WTC11 (cell line): ENCODE data around the gene ETNK2. TPM values are rescaled to one million over a fixed set of nuclear protein-coding genes. Genes with fewer than 3 reads are reported as not detected.
A peak's percentile ranks its signal among the peaks of the same experiment; 100 is the strongest.

ENCODE experiments used
- ATAC-seq: fragments of 200-7000 bp; cut with Tn5 transposase; 2 replicates; pipeline ENCODE4 v1.10.0; 2021; ENCODE audit warnings: mild to moderate bottlenecking, moderate library complexity
- CTCF ChIA-PET: fragments of 300-600 bp; sonication (Branson Sonifier 250); formaldehyde crosslinking; loops from one replicate; lab custom pipeline; 2021; ENCODE audit warnings: antibody characterized with exemption; lab: Charles Lee
- POLR2A ChIA-PET: fragments of 350-600 bp; sonication (Branson Sonifier 250); formaldehyde crosslinking; loops from one replicate; lab custom pipeline; 2021; ENCODE audit warnings: antibody characterized with exemption; lab: Charles Lee
- DNase-seq: peaks from one replicate; pipeline ENCODE4 v3.0.0; 2021; ENCODE audit warnings: low spot score
- H3K27ac Mint-ChIP-seq: 2 replicates; pipeline ENCODE4 v1.8.0; 2021; ENCODE audit warnings: mixed read lengths
- H3K27me3 Mint-ChIP-seq: 2 replicates; pipeline ENCODE4 v1.8.0; 2021; ENCODE audit warnings: low read depth, mild to moderate bottlenecking, moderate library complexity, mixed read lengths
- H3K36me3 Mint-ChIP-seq: 2 replicates; pipeline ENCODE4 v1.8.0; 2021; ENCODE audit warnings: mixed read lengths
- H3K4me1 Mint-ChIP-seq: 2 replicates; pipeline ENCODE4 v1.8.0; 2022; ENCODE audit warnings: mixed read lengths
- H3K4me3 Mint-ChIP-seq: 2 replicates; pipeline ENCODE4 v1.8.0; 2021; ENCODE audit warnings: mild to moderate bottlenecking, moderate library complexity, mixed read lengths
- H3K9me3 Mint-ChIP-seq: 2 replicates; pipeline ENCODE4 v1.8.0; 2021; ENCODE audit warnings: mixed read lengths
- ELF4 ChIP-seq: sonication (generic); formaldehyde crosslinking; IDR thresholded peaks from 2 replicates; pipeline ENCODE4 v1.8.1; 2022; ENCODE audit warnings: low read depth, mild to moderate bottlenecking, moderate library complexity, missing genetic modification reagents
- FOXK1 ChIP-seq: sonication (generic); formaldehyde crosslinking; IDR thresholded peaks from 2 replicates; pipeline ENCODE4 v1.8.0; 2022; ENCODE audit warnings: mild to moderate bottlenecking, moderate library complexity, missing genetic modification reagents
- FOXP1 ChIP-seq: sonication (generic); formaldehyde crosslinking; IDR thresholded peaks from 2 replicates; pipeline ENCODE4 v1.8.0; 2022; ENCODE audit warnings: missing genetic modification reagents, mild to moderate bottlenecking, moderate library complexity, borderline replicate concordance
- HMGA2 ChIP-seq: fragments of 250-450 bp; sonication (Bioruptor Pico); IDR thresholded peaks from 2 replicates; pipeline ENCODE4 v1.4.0; 2021; ENCODE audit warnings: mild to moderate bottlenecking, moderate library complexity
- IRF1 ChIP-seq: sonication (generic); formaldehyde crosslinking; IDR thresholded peaks from 2 replicates; pipeline ENCODE4 v1.8.0; 2023; ENCODE audit warnings: missing genetic modification reagents
- MYBL2 ChIP-seq: sonication (generic); formaldehyde crosslinking; IDR thresholded peaks from 2 replicates; pipeline ENCODE4 v1.8.1; 2023; ENCODE audit warnings: mild to moderate bottlenecking, moderate library complexity, missing genetic modification reagents
- NR3C1 ChIP-seq: sonication (generic); formaldehyde crosslinking; conservative IDR thresholded peaks from 2 replicates; pipeline ENCODE4 v1.8.1; 2023; ENCODE audit warnings: low read depth, mild to moderate bottlenecking, missing genetic modification reagents
- TCF7 ChIP-seq: sonication (generic); formaldehyde crosslinking; IDR thresholded peaks from 2 replicates; pipeline ENCODE4 v1.8.0; 2022; ENCODE audit warnings: mild to moderate bottlenecking, low read depth, missing genetic modification reagents, moderate library complexity
- TEAD1 ChIP-seq: sonication (generic); formaldehyde crosslinking; IDR thresholded peaks from 2 replicates; pipeline ENCODE4 v1.8.0; 2022; ENCODE audit warnings: mild to moderate bottlenecking, missing genetic modification reagents
- ZNF121 ChIP-seq: sonication (generic); formaldehyde crosslinking; IDR thresholded peaks from 2 replicates; pipeline ENCODE4 v1.8.0; 2023; ENCODE audit warnings: missing genetic modification reagents
- ZNF396 ChIP-seq: fragments of 250-450 bp; sonication (Bioruptor Pico); IDR thresholded peaks from 2 replicates; pipeline ENCODE4 v1.8.0; 2021; ENCODE audit warnings: mild to moderate bottlenecking, moderate library complexity, borderline replicate concordance
- ZNF423 ChIP-seq: fragments of 250-450 bp; sonication (Bioruptor Pico); IDR thresholded peaks from 2 replicates; pipeline ENCODE4 v2.1.2; 2022; ENCODE audit warnings: mild to moderate bottlenecking, moderate library complexity
- ZNF425 ChIP-seq: fragments of 250-450 bp; sonication (Bioruptor Pico); conservative IDR thresholded peaks from 2 replicates; pipeline ENCODE4 v1.9.0; 2021; ENCODE audit warnings: mild to moderate bottlenecking
- ZNF671 ChIP-seq: fragments of 250-450 bp; sonication (Bioruptor Pico); IDR thresholded peaks from 2 replicates; pipeline ENCODE4 v1.8.0; 2021; ENCODE audit warnings: mild to moderate bottlenecking
- total RNA-seq: library from RNA; stranded (reverse); gene quantifications from 3 replicates; pipeline ENCODE4 v1.2.3, GENCODE V29; 2021
- TF ChIP-seq, protein P1 (sequence below): sonication (generic); formaldehyde crosslinking; IDR thresholded peaks from 2 replicates; pipeline ENCODE4 v1.8.0; 2023; ENCODE audit warnings: missing genetic modification reagents, mild to moderate bottlenecking, borderline replicate concordance
- TF ChIP-seq, protein P2 (sequence below): fragments of 250-450 bp; sonication (Bioruptor Pico); IDR thresholded peaks from 2 replicates; pipeline ENCODE4 v1.9.0; 2021; ENCODE audit warnings: mild to moderate bottlenecking
- TF ChIP-seq, protein P3 (sequence below): sonication (generic); formaldehyde crosslinking; IDR thresholded peaks from 2 replicates; pipeline ENCODE4 v1.8.0; 2022; ENCODE audit warnings: mild to moderate bottlenecking, missing genetic modification reagents
- TF ChIP-seq, protein P4 (sequence below): sonication (generic); formaldehyde crosslinking; IDR thresholded peaks from 2 replicates; pipeline ENCODE4 v1.8.1; 2022; ENCODE audit warnings: low read depth, mild to moderate bottlenecking, moderate library complexity, missing genetic modification reagents, borderline replicate concordance
- TF ChIP-seq, protein P5 (sequence below): sonication (generic); formaldehyde crosslinking; IDR thresholded peaks from 2 replicates; pipeline ENCODE4 v1.8.0; 2023; ENCODE audit warnings: mild to moderate bottlenecking, missing genetic modification reagents

The ETNK2 gene
- total RNA-seq, 1 experiment from 2014 or later, result 19.7 TPM

DNA sequence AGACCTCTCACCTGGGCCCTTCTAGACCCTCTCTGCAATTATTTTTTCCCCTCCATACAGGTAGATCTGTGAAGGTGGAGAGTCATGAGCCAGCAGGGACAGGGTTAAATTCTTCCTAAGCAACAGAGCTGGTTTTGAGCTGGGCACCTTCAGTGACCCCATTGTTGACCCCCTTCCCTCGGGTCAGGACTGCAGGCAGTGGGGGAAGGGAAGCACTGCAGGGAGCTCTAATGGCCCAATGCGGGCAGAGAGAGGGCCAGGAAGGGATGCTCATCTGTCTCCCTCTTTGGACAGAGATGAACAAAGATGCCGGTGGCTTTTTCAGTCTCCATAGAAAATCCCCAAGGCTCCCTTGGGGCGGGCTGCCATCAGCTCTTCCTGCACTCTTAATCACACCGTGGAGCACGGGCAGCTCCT lies 57.5 kb downstream of the ETNK2 start:
- peak overlapping the region; percentile 64 for H3K27ac Mint-ChIP-seq
- ChIA-PET CTCF (interaction anchor here (0.5 to 2.7 kb wide), 10 partner anchors 10 to 416 kb away, joined by 3 to 17 read pairs (median 4); no protein-coding TSS in a partner anchor), POLR2A (interaction anchor here (0.8 to 2.6 kb wide), 3 partner anchors 10 to 16 kb away, joined by 3 to 11 read pairs (median 9); no protein-coding TSS in a partner anchor)
- peaks cover 82% of the 10 kb centered on the region for H3K4me1 Mint-ChIP-seq
- no peak for TF ChIP-seq HMGA2 (CRISPR knock-in tag)
- TF ChIP-seq FOXP1 (CRISPR knock-in tag), result 0 out of 2 replicates have a peak, but pooled peaks have one; percentile 19
- no peak for TF ChIP-seq ZNF423 (CRISPR knock-in tag)
- no peak for TF ChIP-seq ZNF396 (CRISPR knock-in tag)
- TF ChIP-seq, protein P1, sequence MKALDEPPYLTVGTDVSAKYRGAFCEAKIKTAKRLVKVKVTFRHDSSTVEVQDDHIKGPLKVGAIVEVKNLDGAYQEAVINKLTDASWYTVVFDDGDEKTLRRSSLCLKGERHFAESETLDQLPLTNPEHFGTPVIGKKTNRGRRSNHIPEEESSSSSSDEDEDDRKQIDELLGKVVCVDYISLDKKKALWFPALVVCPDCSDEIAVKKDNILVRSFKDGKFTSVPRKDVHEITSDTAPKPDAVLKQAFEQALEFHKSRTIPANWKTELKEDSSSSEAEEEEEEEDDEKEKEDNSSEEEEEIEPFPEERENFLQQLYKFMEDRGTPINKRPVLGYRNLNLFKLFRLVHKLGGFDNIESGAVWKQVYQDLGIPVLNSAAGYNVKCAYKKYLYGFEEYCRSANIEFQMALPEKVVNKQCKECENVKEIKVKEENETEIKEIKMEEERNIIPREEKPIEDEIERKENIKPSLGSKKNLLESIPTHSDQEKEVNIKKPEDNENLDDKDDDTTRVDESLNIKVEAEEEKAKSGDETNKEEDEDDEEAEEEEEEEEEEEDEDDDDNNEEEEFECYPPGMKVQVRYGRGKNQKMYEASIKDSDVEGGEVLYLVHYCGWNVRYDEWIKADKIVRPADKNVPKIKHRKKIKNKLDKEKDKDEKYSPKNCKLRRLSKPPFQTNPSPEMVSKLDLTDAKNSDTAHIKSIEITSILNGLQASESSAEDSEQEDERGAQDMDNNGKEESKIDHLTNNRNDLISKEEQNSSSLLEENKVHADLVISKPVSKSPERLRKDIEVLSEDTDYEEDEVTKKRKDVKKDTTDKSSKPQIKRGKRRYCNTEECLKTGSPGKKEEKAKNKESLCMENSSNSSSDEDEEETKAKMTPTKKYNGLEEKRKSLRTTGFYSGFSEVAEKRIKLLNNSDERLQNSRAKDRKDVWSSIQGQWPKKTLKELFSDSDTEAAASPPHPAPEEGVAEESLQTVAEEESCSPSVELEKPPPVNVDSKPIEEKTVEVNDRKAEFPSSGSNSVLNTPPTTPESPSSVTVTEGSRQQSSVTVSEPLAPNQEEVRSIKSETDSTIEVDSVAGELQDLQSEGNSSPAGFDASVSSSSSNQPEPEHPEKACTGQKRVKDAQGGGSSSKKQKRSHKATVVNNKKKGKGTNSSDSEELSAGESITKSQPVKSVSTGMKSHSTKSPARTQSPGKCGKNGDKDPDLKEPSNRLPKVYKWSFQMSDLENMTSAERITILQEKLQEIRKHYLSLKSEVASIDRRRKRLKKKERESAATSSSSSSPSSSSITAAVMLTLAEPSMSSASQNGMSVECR (CRISPR knock-in tag), result 0 out of 2 replicates have a peak, but pooled peaks have one; percentile 42
- peak; percentile 73; the same call in 1 of the 2 replicates for TF ChIP-seq FOXK1 (CRISPR knock-in tag)
- peak; percentile 72; the same call in 1 of the 2 replicates for TF ChIP-seq TEAD1 (CRISPR knock-in tag)
- TF ChIP-seq, protein P2, sequence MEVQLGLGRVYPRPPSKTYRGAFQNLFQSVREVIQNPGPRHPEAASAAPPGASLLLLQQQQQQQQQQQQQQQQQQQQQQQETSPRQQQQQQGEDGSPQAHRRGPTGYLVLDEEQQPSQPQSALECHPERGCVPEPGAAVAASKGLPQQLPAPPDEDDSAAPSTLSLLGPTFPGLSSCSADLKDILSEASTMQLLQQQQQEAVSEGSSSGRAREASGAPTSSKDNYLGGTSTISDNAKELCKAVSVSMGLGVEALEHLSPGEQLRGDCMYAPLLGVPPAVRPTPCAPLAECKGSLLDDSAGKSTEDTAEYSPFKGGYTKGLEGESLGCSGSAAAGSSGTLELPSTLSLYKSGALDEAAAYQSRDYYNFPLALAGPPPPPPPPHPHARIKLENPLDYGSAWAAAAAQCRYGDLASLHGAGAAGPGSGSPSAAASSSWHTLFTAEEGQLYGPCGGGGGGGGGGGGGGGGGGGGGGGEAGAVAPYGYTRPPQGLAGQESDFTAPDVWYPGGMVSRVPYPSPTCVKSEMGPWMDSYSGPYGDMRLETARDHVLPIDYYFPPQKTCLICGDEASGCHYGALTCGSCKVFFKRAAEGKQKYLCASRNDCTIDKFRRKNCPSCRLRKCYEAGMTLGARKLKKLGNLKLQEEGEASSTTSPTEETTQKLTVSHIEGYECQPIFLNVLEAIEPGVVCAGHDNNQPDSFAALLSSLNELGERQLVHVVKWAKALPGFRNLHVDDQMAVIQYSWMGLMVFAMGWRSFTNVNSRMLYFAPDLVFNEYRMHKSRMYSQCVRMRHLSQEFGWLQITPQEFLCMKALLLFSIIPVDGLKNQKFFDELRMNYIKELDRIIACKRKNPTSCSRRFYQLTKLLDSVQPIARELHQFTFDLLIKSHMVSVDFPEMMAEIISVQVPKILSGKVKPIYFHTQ (CRISPR knock-in tag), result no peak
- TF ChIP-seq, protein P3, sequence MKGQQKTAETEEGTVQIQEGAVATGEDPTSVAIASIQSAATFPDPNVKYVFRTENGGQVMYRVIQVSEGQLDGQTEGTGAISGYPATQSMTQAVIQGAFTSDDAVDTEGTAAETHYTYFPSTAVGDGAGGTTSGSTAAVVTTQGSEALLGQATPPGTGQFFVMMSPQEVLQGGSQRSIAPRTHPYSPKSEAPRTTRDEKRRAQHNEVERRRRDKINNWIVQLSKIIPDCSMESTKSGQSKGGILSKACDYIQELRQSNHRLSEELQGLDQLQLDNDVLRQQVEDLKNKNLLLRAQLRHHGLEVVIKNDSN (CRISPR knock-in tag), result no peak
- TF ChIP-seq ZNF121 (CRISPR knock-in tag), result peak; percentile 89
- TF ChIP-seq NR3C1, result no peak
- TF ChIP-seq IRF1 (CRISPR knock-in tag), result no peak
- no peak for TF ChIP-seq ELF4 (CRISPR knock-in tag)
- TF ChIP-seq ZNF425 (CRISPR knock-in tag), result no peak
- TF ChIP-seq, protein P4, sequence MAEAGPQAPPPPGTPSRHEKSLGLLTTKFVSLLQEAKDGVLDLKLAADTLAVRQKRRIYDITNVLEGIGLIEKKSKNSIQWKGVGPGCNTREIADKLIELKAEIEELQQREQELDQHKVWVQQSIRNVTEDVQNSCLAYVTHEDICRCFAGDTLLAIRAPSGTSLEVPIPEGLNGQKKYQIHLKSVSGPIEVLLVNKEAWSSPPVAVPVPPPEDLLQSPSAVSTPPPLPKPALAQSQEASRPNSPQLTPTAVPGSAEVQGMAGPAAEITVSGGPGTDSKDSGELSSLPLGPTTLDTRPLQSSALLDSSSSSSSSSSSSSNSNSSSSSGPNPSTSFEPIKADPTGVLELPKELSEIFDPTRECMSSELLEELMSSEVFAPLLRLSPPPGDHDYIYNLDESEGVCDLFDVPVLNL (CRISPR knock-in tag), result no peak
- TF ChIP-seq ZNF671 (CRISPR knock-in tag), result no peak
- no peak for TF ChIP-seq MYBL2 (CRISPR knock-in tag)
- no peak for TF ChIP-seq TCF7 (CRISPR knock-in tag)
- TF ChIP-seq, protein P5, sequence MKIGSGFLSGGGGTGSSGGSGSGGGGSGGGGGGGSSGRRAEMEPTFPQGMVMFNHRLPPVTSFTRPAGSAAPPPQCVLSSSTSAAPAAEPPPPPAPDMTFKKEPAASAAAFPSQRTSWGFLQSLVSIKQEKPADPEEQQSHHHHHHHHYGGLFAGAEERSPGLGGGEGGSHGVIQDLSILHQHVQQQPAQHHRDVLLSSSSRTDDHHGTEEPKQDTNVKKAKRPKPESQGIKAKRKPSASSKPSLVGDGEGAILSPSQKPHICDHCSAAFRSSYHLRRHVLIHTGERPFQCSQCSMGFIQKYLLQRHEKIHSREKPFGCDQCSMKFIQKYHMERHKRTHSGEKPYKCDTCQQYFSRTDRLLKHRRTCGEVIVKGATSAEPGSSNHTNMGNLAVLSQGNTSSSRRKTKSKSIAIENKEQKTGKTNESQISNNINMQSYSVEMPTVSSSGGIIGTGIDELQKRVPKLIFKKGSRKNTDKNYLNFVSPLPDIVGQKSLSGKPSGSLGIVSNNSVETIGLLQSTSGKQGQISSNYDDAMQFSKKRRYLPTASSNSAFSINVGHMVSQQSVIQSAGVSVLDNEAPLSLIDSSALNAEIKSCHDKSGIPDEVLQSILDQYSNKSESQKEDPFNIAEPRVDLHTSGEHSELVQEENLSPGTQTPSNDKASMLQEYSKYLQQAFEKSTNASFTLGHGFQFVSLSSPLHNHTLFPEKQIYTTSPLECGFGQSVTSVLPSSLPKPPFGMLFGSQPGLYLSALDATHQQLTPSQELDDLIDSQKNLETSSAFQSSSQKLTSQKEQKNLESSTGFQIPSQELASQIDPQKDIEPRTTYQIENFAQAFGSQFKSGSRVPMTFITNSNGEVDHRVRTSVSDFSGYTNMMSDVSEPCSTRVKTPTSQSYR (CRISPR knock-in tag), result peak; percentile 91; the same call in 1 of the 2 replicates
- H3K36me3 Mint-ChIP-seq, result no peaks in the 10 kb centered on the region; the same call in 1 of the 2 replicates
- H3K9me3 Mint-ChIP-seq, result no peaks in the 10 kb centered on the region
- ATAC-seq (peak; percentile 75), DNase-seq (no peak)
- no peaks in the 10 kb centered on the region for H3K27me3 Mint-ChIP-seq
- peak overlapping the region; percentile 31 for H3K4me3 Mint-ChIP-seq
